Stimulated activated CD8-positive, alpha-beta memory T cell treated with anti-CD3 and anti-CD28 coated beads, Interleukin-7, amount 100 ng/mL, for 1 hour (primary cell): ENCODE measurements around the gene CMTM4.

ENCODE experiments used
- DNase-seq, 2 donors: peaks; one replicate each; pipeline ENCODE4 v3.0.0-alpha.2; 2020; ENCODE audit warnings: low read depth in 2 of 2

Gene CMTM4

GRCh38 chr16:66566051-66566901 is 130.3 kb downstream of the CMTM4 start, which contains the start of gene CMTM1:
CMTM1 (plus strand) TSS chr16:66566439; CDS start chr16:66566514, 75 bp downstream.
- DNase-seq, result no peak
